ENCODE data around the gene MEIS1. TPM values are rescaled to one million over a fixed set of nuclear protein-coding genes. Genes with fewer than 3 reads are reported as not detected.
A peak's percentile ranks its signal among the peaks of the same experiment; 100 is the strongest.

The MEIS1 gene
- total RNA-seq, 4 donors from 2014 or later = 114 to 305 (median 181) TPM

DNA sequence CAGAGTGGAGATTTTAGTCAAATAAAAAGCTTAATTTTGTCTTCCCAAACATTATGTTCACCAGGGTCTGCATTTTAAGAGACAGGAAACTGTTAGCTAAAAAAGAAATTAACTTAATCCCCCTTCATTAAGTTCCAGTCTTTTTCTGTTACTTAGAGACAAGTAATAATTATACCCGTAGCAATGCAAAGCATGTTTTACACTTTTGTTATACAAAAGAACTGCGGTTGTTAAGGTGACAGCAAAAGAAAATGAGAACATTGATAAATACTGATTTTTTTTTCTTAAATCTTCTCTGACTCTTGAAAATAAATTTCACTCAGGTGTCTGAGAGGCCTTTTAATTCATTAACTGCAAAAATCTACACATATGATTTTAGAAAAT is 101.4 kb downstream of the MEIS1 start:
- no peaks in the 10 kb centered on the region for H3K36me3 ChIP-seq
- H3K9me3 ChIP-seq = no peaks in the 10 kb centered on the region
- H3K27me3 ChIP-seq = no peaks in the 10 kb centered on the region
- no peak for ATAC-seq
- TF ChIP-seq POLR2AphosphoS5 (IDR thresholded peaks at IDR 0.05) = no peak
- TF ChIP-seq, protein P1, sequence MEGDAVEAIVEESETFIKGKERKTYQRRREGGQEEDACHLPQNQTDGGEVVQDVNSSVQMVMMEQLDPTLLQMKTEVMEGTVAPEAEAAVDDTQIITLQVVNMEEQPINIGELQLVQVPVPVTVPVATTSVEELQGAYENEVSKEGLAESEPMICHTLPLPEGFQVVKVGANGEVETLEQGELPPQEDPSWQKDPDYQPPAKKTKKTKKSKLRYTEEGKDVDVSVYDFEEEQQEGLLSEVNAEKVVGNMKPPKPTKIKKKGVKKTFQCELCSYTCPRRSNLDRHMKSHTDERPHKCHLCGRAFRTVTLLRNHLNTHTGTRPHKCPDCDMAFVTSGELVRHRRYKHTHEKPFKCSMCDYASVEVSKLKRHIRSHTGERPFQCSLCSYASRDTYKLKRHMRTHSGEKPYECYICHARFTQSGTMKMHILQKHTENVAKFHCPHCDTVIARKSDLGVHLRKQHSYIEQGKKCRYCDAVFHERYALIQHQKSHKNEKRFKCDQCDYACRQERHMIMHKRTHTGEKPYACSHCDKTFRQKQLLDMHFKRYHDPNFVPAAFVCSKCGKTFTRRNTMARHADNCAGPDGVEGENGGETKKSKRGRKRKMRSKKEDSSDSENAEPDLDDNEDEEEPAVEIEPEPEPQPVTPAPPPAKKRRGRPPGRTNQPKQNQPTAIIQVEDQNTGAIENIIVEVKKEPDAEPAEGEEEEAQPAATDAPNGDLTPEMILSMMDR (IDR thresholded peaks at IDR 0.05) = no peak
- no peak overlapping the region for H3K4me3 ChIP-seq
- H3K27ac ChIP-seq = peak overlapping the region in 1 of 4 donors; percentile 50
- 15 to 58% methylated on average over 2 of the region's 2 CpGs for WGBS, 2 donors (ENCODE audit: low coverage in 1 of 2)
- H3K4me1 ChIP-seq = peaks cover 20 to 100% (median 34%) of the 10 kb centered on the region in 3 donors

DNA sequence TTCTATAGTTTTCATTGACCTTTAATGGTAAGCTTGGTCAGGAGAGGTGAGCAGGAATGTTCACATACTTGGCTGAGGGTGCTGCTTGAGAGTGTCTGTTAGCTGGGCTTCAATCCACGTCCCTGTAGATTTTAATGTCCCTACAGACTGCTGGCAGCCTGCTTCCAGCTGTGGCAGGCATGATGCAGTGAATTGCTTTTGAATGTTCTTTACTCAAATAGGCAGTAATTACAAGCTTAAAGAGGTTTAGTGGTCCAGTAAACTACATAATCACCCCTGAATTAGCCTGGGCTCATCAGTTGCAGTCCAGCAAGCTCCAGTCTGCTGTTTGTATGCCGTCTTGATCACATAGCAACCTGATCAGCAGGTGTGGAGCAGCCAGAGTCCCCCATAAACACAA is 102.1 kb downstream of the MEIS1 start:
- peaks cover 20 to 100% (median 33%) of the 10 kb centered on the region in 3 donors for H3K4me1 ChIP-seq
- no peaks in the 10 kb centered on the region for H3K36me3 ChIP-seq
- no peak for ATAC-seq
- TF ChIP-seq EP300 (IDR thresholded peaks at IDR 0.05) = no peak
- no peak for TF ChIP-seq POLR2A (IDR thresholded peaks at IDR 0.05)
- TF ChIP-seq, protein P1 (IDR thresholded peaks at IDR 0.05) = no peak
- no peak for TF ChIP-seq POLR2AphosphoS5 (IDR thresholded peaks at IDR 0.05)
- H3K27me3 ChIP-seq = no peaks in the 10 kb centered on the region
- no peak overlapping the region for H3K4me3 ChIP-seq
- peak overlapping the region in 3 of 4 donors; percentile 18 to 62 (median 50) for H3K27ac ChIP-seq
- no peaks in the 10 kb centered on the region for H3K9me3 ChIP-seq
- WGBS, 2 donors (ENCODE audit: low coverage in 1 of 2) = 0 to 43% methylated on average over 1 of the region's 2 CpGs

DNA sequence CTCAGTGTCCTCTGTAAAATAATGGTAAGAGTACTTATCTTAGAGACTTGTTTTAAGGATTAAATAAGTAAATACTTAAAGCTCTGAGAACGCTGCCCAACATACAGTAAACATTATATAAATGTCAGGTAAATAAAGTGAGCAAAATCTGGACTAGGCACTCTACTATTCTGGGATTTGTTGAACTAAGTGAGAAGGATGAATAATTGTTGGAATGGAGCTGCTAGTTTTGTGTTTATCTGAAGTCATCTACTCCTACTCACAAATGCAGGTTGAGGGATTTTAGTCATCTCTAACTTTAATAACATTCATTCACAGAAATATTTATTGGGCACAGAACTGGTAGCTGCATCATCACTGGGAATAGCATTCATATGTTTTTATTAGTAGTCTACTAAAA is 103.4 kb downstream of the MEIS1 start:
- no peak for ATAC-seq
- no peaks in the 10 kb centered on the region for H3K27me3 ChIP-seq
- H3K27ac ChIP-seq = peak overlapping the region; percentile 18 to 54 (median 40)
- H3K4me1 ChIP-seq = peaks cover 17 to 100% (median 29%) of the 10 kb centered on the region in 3 donors
- no peak overlapping the region for H3K4me3 ChIP-seq
- no peaks in the 10 kb centered on the region for H3K9me3 ChIP-seq
- TF ChIP-seq EP300 (IDR thresholded peaks at IDR 0.05) (no peak), POLR2A (IDR thresholded peaks at IDR 0.05) (no peak), POLR2AphosphoS5 (IDR thresholded peaks at IDR 0.05) (peak; percentile 53)
- TF ChIP-seq, protein P1 (IDR thresholded peaks at IDR 0.05) = no peak
- H3K36me3 ChIP-seq = no peaks in the 10 kb centered on the region
- 18 to 38% methylated on average over 1 of the region's 1 CpG for WGBS, 2 donors (ENCODE audit: low coverage in 1 of 2)

DNA sequence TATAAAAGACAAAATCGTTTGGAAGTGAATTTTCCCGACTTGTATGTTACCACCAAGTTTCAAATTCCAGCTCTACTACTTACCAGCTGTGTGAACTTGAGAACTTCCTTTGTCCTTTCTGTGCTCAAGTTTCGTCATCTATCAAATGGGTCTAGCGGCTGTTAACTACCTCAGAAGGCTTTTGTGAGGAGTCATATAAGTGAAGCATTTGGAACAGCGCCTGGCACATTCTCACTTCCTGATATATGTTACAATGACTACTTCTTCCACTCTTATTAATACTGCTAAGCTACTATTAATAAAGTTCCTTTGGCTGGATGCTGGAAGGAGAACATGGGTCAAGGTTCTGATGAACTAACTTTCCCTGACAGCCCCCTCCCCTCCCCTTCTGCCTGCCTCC is 104.5 kb downstream of the MEIS1 start:
- ATAC-seq = peak; percentile 44
- Histone ChIP-seq H3K4me3 (no peak overlapping the region), H3K4me1 (peaks cover 22 to 100% (median 29%) of the 10 kb centered on the region in 3 donors), H3K27me3 (no peaks in the 10 kb centered on the region), H3K9me3 (no peaks in the 10 kb centered on the region), H3K27ac (peak overlapping the region; percentile 13 to 54 (median 40)), H3K36me3 (no peaks in the 10 kb centered on the region)
- WGBS, 2 donors (ENCODE audit: low coverage in 1 of 2) = 32 to 34% methylated on average over 2 to 5 of the region's 5 CpGs
- no peak for TF ChIP-seq EP300 (IDR thresholded peaks at IDR 0.05)
- TF ChIP-seq, protein P1 (IDR thresholded peaks at IDR 0.05) = no peak
- TF ChIP-seq POLR2A (IDR thresholded peaks at IDR 0.05) = no peak
- TF ChIP-seq POLR2AphosphoS5 (IDR thresholded peaks at IDR 0.05) = peak; percentile 50

DNA sequence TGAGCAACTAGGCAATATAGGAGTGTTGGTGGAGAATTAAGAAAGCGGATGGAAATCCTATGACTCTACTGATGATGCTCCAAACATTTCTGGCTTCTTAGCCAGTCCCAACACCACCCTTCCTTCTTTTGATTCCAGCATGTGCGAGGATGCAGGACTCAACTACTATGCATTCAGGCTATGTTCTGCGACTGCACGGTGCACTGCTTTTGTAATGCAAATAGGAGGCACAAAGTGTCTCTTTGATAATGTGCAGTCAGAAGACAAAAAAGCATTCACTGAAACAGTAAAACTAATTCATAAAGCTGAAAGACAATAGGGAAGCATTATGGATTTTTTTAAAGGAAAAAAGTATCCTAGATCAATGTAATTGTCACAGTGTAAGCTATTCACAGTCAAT is 106.7 kb downstream of the MEIS1 start:
- H3K4me1 ChIP-seq = peaks cover 17 to 100% (median 35%) of the 10 kb centered on the region in 3 donors
- TF ChIP-seq POLR2AphosphoS5 (IDR thresholded peaks at IDR 0.05) = no peak
- TF ChIP-seq, protein P1 (IDR thresholded peaks at IDR 0.05) = no peak
- TF ChIP-seq POLR2A (IDR thresholded peaks at IDR 0.05) = no peak
- no peak for TF ChIP-seq EP300 (IDR thresholded peaks at IDR 0.05)

More for the DNA sequence above, 106.7 kb downstream of the MEIS1 start:
- Histone ChIP-seq H3K27me3 (no peaks in the 10 kb centered on the region), H3K9me3 (no peaks in the 10 kb centered on the region), H3K4me3 (no peak overlapping the region), H3K27ac (no peak overlapping the region), H3K36me3 (no peaks in the 10 kb centered on the region)
- no peak for ATAC-seq
- 68 to 80% methylated on average over 4 of the region's 4 CpGs for WGBS, 2 donors (ENCODE audit: low coverage in 1 of 2)

All from gastroesophageal sphincter (tissue), 4 donors.